HG02884 (cell line): ENCODE results near the gene CTBP2.
"Not testable (repeated sequence)": the region's sequence is repeated elsewhere in the genome, so short reads cannot be mapped to it uniquely, and the experiment has no call there.

Experiments used
- ATAC-seq: cut with Tn5 transposase; IDR thresholded peaks from one replicate; pipeline ENCODE4 v1.9.1; 2021; ENCODE audit warnings: mild to moderate bottlenecking, moderate library complexity; ENCODE audit not compliant: unreplicated experiment

The CTBP2 gene

DNA sequence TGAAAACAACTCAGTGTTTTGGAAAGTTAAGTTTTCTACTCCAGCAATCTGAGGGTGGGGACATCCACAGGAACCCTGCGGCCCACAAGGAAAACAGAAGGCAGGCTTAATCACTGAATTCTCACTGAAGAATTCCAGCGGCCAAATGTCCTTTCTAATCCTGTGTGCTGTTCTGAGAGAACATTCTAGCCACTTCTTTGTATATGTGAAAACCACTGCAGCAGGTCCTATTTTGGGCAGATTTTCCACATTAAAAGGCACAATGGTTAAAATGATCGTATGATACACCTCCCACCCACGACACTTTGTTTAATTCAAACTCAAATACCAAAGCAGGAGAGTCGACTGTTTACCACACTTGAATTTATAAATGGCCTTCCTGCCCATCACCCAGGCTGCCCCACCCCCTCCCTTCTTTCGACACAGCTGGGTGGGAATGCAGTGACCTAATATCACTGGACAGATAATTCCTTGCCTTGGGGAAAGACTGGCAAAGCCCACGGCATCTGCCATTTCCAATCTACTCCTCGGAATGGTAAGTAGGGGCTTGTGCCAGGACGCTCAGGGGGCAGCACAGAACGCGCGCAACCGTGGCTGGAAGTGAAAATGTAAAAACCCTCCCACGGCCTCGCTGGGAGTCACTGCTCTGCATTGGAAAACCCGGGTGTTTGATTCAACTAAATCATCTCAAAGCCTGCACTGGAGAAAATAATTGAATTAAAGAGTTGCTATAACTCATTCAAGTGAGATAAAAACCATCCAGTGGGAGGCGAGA is 67.0 kb downstream of the CTBP2 start:
- ATAC-seq = no peak

DNA sequence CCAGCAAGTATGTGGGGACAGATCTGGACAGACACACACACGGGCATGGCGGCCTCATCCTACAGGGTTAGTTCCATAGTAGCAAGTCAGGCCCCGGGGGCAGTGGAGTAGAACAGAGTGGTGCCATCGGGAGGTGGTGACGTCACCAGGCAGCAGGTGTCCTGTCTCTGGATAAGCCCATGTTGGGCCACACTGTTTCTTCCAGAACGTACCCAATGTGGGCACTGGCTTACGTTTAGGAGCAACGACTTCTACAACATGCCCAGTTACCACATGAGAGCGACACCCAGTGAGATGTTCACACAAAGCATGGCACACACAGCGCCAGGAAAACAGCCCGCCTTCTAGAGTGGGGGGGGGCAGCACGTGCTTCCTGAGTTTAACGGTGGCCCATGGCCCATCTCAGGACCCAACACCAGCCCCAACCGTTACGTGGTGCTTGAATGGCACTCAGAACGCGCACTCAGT is 67.8 kb downstream of the CTBP2 start:
- no peak for ATAC-seq

DNA sequence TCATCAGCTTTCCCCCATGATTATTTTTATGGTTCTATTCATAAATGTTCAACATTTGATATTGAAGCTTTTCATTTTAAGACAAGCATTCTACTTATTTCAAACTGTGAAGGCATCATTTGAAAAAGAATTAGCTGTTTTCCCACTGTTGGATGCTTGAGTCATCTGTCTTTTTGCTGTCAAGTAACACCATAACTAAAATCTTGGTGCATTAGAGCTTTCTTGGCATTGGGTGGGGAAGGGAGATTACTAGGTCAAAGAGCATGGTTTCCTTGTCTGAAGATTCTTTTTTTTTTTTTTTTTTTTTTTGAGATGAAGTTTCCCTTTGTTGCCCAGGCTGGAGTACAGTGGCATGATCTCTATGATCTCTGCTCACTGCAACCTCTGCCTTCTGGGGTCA is 68.5 kb downstream of the CTBP2 start:
- no peak for ATAC-seq

DNA sequence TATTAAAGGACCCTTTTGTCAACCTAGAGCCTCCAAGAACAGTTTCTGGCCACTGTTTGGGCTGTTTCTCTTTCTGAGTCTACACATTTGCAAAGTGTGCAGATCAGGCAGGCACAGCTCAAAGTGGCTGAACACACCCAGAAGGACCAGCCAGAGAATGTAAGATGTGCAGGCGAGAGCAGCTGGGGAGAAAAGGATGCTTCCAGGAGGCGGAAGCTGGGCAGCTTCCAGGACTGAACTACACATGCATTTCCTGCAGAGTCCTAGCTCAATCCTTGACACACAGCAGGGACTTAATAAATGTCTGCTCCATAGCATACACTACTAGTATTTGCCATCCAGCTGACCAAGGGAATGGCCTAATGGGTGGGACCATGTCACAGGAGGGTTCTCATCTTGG is 70.9 kb downstream of the CTBP2 start:
- no peak for ATAC-seq

DNA sequence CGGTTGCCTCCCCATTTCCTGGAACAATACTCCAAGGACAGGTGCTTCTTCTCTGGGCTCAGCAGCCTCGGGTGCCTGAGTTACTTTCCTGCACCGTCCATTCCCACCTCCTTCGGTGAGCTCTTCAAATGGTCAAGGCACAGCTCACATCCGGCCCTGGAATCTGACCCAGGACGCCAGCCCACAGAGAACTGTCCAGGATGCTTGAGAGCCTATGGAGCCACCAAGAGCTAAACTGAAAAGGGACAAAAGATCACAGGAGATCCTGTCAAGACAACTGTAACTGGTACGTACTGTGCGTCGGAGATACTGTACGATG is 72.5 kb downstream of the CTBP2 start:
- no peak for ATAC-seq

DNA sequence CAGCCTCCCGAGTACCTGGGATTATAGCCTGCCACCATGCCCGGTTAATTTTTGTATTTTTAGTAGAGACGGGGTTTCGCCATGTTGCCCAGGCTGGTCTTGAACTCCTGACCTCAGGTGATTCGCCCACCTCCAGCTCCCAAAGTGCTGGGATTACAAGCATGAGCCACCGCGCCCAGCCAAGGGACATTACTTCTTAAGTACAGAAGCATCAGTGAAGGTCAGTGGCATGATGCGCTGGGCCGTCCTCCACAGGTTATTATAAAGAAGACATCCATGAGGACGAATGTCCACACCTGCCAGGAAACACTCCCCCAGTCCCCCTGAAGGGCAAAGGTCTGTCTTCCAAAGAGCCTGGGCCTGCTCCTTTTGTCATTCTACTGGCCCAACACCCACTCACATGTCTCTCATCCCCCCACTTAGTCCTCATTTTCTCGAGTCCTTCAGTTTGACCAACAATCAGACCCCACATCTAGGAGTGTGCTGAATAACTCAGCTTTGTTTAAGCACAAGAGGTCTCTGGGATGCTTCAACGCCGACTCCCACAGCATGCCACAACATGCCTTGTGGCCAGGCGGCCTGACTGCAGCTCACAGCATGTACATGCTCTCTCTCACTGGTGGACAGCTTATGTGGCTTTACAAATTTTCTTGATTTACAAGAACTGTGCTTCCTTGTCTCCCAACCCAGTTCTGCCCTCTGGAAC is 73.0 kb downstream of the CTBP2 start:
- ATAC-seq = no peak

DNA sequence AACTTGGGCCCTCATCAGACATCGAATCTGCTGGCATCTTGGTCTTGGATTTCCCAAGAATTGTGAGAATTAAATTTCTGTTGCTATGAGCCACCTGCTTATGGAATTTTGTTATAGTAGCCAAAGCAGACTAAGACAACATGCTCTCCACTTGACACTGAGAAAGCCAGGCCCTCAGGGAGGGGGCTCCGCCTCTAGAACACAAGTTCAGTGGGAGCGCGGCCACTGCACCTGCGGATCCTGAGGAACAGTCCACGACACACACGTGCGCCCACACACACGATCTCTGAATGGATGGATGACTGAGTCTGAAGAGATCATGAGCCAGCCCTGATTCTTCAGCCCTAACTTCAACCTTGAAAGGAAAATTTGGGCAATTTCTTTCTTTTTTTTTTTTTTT is 73.7 kb downstream of the CTBP2 start:
- ATAC-seq = no peak

DNA sequence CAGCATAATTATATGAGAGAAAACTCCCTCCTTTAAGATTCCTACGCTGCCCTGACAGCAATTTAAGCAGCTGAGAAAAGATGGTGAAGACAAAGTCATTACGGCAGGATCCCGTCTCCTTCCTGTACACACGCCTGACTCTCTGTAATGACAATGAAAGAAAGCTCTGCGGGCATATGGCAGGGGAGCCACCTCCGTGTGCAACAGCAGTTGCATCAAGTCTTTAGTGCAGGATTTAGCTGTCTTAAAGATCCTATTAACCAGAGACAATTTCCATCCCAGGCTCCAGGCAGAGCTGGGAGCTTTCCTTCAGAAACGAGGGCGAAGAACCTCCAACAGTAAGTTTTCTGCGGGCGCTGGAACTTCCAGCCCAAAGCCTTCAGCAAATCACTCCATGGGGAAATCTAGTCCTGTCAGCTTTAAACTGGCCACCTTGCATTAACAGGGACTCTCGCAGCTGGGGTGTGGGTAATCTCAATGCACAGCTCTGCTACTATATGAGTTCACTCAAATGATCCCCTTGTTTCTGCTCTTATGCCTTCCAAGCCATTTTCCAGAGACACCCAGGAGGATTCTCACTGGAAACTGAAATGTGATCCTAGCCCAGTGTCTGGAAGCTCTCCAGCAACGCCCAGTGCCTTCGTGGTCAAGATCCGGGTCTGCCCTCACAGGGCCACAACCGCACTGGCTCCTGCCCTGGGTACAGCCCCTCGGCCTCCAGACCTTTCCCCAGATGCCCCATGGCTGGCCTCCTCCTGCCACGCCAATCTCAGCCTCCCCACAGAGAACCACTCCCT is 74.9 kb downstream of the CTBP2 start:
- ATAC-seq = no peak

DNA sequence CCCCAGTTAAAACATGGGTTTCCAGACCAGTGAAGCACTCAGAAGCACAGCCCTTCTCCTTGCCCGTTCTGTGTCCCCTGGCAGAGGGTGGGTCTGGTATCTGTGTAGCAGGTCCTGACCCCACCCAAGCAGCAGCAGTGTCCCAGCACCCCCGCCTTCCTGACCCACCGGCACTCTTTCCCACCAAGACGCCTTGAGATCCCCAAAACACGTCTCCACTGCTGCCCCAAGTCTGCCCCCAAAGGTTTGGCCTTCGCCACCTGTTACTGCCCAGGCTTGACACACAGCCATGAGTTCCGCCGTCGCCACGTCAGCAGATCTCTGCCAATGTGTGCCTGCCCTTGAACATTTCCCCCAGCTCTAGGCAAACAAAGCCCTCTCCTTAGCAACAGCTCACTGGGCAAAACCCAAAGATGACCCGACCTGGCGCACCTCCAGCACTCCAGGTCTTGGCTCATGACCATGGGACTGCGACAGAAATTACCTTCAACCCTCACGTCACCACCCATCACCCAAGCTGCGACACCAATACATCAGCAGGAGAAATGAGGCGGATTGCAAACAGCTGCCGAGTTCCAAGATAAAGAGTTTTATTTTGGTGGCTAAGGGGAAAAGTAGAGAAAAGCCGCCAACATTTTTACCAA is 75.6 kb downstream of the CTBP2 start:
- ATAC-seq = no peak

DNA sequence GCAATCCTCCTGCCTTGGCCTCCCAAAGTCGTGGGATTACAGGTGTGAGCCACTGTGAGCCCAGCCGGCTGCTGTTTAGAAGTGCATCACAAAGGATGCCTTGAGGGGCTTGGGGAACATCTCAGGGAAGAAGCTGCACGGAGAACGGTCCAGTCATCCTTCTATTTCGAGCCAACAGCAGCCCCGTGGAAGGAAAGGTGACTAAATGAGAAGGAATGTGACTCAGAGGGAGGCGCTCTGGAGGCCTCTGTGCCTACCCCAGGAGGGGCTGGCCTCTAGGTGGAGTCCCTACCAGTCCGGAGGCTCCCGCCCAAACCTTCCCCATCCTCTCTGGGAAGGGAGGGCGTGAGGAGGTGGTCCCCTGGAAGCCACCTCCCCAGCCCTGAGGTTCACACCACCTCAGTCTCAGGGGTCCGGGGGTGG is 76.2 kb downstream of the CTBP2 start:
- no peak for ATAC-seq

DNA sequence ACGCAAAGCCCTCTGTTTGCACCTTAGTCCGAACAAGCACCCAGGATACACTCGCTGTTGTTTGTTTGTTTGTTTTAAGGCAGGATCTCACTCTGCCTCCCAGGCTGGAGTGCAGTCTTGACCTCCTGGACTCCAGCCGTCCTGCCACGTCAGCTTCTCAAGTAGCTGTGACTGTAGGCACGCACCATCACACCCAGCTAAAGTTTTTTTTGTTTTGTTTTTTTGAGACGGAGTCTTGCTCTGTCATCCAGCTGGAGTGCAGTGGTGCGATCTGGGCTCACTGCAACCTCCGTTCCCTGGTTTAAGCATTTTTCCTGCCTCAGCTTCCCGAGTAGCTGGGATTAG is 76.8 kb downstream of the CTBP2 start:
- ATAC-seq = no peak

DNA sequence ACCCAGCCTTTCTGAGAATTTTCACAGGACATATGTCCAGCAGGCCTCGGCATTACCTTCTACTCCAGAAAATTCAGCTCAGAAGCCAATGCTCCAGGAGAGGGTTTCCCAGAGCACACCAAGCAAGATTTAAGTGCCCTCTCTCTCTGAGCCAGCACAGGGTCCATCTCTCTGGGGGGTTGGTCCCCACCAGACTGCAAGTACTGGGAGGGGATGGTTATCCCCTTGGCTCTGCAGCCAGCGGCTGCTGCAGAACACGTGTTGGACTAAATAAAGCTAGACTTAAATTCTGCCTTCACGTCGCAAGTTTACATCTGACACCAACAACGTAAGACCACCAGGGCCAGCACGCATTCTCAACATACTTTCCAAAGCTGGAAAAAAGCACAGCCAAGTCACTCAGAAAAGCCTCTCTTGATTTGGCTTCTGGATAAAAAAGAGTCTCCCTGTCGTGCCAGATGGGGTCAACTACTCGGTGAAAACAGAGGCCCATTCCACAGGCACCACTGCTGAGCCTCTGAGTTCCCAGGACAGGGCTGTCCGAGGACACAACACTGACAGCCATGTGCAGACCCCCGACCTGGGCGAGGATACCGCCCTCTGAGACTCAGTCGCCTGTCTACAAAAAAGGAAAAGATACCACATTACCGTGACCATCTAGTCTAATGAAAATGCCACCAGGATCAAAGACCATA is 77.3 kb downstream of the CTBP2 start:
- ATAC-seq = no peak

DNA sequence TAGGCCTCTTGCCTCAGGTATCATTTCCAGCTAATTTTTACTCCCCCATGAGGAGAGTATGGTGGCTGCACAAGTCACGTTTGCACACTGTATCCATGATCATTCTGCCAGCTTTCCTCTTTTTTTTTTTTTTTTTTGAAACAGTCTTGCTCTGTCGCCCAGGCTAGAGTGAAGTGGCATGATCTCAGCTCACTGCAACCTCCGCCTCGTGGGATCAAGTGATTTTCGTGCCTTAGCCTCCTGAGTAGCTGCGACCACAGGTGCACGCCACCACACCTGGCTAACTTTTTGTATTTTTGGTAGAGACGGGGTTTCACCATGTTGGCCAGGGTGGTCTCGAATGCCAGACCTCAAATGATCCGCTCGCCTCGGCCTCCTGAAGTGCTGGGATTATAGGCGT is 77.9 kb downstream of the CTBP2 start:
- ATAC-seq = not testable (repeated sequence)

DNA sequence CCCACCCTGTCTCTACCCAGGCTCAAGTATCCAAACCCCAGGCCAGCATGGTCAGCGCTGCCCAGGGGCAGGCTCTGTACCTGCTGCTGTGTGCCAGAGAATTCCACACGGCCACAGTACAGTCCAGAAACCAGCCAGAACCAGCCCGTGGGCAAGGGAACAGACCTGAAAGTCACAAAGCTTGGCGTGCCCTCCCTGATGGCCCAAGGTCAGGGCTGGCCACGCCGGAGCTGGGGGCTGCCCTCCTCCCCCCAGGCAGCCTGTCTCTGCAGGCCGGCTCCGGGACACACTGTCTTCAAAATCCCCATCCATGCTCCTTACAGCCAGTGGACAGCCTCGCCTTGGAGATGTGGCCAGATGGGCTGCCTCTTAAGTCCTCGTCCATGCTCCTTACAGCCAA is 78.4 kb downstream of the CTBP2 start:
- no peak for ATAC-seq

DNA sequence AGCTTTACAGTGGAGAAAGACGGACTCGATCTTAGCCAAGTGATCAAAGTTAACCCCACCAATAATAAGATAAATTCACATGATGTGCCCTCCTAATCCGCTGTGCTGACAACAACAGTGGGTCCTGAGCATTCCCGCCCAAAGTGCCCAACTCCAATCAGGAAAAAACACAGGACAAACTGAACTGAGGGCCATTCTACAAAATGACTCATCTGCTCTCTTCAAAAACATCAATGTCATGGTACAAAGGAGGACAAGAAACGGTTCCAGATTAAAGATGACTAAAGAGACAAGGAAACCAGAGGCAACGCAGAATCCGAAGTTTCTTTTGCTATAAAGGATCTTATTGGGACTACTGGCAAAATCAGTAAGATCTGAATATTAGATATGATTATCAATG is 79.4 kb downstream of the CTBP2 start:
- no peak for ATAC-seq

DNA sequence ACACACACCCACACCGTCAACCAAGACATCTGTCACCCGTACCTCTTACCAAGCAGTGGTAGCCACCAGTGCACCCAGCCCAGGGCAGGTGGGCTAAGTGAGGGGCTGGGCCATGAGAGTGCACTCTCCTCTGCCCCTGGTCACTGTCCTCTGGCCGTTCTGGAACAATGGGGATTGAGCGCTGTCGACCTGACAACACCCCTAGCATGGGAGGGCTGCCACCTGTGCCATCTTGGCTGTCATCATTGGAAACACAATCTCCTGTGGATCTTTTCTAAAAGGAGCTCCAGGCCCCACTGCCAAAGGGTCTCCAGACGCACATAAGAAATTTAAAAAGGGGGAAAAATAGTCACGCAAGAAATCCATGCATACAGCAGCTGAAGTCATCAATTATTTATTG is 80.1 kb downstream of the CTBP2 start:
- ATAC-seq = no peak

DNA sequence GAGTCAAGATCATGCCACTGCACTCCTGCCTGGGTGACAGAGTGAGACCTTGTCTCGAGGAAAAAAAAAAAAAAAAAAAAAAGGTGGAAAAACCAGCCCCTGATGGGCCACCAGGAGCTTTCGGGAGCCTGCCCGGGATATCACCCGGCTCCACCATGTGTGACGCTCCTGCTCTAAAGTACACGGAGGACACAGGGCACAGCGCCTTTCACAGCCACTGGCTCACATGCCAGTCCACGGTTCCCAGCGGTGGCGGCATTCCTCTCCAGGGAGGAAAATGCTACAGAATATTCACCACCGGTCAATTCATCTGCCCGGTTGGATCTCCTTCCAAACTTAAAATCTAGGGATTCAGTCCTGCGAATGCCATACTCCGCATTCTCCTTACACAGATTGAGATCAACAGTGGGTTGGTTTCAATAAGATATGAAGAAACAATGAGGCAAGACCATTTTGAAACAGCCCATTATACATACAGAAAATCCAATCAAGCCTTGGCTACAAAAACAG is 81.2 kb downstream of the CTBP2 start:
- no peak for ATAC-seq

DNA sequence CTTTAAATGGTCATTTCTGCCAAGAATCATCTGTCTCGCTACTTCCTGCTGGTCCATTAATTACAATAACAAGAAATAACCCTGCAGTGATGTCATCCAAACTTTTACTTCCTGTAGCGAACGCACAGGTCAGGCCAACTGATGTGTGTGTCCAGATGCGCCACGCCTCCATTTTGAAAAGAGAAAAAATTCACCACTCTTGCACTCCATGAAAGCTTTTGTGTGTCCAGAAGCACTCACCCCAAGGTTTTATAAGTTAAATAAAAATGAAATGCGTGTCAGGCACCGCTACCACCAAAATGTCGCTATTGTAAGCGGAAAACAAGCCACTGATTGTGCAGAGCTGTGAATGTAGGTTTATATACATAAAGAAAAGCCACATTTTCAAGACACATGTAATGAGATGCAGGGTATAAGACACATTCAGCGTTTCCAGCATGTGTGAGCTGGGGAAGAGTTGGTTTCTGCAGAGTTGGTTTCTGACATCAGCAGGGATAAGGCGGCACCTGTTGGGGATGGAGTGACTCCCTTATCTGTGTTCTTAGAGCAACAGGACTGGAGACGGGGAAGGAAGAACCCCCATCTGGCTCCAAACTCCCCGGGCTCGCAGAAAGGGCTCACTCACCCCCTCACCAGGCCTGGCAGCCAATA is 83.3 kb downstream of the CTBP2 start:
- ATAC-seq = no peak

DNA sequence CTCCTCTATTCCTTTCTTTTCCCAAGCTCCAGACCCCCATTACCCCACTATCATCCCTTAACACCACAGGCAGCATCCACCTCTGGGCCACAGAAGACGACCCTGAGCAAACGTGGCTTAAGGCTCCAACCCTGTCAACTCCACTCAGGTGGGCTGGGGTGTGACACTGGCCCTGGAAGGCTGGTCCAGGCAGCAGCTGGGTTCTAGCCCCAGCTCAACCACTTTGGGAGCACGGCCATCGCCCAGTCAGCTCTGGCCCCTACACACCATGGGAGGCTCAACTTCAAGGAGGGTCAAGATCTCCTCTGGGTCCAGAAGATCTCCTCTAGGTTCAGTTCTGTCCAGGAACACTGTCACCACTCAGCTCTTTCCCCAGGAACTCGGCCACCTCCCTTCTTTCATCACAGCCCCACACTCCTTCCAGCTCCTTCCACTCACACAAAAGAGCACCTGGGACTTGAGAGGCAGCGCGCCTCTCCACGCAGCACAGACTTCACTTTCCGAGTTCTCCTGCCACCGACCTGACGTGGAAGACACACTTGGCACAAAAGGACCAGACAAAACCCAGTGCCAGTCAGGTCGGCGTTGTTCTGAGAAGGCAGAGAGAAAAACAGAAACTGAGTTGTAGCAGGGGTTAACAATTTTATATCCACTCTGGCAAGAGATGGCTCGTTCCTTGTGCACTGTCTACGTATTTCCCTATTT is 84.1 kb downstream of the CTBP2 start:
- ATAC-seq = no peak

DNA sequence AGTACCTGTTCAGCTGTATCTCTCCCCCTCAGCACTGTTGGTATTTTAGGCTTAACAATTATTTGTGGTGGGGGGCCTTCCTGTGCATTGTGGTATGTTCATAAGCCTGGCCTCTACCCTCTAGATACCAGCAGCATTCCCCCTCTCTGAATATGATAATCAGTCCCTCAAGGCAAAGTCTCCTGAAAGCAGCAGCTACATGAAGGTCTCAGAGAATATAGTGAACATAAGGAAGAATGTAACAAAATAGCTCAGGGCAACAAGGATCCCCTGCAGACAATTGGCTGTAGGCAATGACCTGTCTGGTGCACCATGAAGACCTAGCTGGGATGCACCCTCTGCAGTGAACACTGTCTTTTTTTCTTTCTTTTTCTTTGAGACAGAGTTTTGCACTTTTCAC is 86.4 kb downstream of the CTBP2 start:
- ATAC-seq = no peak
